ENCODE results near the gene MST1R.

GRCh38 chr3:49883998-49884397 lies 19.7 kb downstream of the MST1R start:
- TF ChIP-seq, protein P1, sequence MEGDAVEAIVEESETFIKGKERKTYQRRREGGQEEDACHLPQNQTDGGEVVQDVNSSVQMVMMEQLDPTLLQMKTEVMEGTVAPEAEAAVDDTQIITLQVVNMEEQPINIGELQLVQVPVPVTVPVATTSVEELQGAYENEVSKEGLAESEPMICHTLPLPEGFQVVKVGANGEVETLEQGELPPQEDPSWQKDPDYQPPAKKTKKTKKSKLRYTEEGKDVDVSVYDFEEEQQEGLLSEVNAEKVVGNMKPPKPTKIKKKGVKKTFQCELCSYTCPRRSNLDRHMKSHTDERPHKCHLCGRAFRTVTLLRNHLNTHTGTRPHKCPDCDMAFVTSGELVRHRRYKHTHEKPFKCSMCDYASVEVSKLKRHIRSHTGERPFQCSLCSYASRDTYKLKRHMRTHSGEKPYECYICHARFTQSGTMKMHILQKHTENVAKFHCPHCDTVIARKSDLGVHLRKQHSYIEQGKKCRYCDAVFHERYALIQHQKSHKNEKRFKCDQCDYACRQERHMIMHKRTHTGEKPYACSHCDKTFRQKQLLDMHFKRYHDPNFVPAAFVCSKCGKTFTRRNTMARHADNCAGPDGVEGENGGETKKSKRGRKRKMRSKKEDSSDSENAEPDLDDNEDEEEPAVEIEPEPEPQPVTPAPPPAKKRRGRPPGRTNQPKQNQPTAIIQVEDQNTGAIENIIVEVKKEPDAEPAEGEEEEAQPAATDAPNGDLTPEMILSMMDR (IDR thresholded peaks at IDR 0.05; ENCODE audit: poor library complexity, severe bottlenecking), result no peak
- no peak for TF ChIP-seq TAF1 (IDR thresholded peaks at IDR 0.05; ENCODE audit: low read depth)
- no peak for TF ChIP-seq SMC3 (conservative IDR thresholded peaks at IDR 0.05; ENCODE audit: poor library complexity)
- no peak for TF ChIP-seq EZH2 (IDR thresholded peaks at IDR 0.05; ENCODE audit: borderline replicate concordance, insufficient read depth, low read length, poor library complexity, severe bottlenecking)
- TF ChIP-seq RAD21 (conservative IDR thresholded peaks at IDR 0.05), result no peak
- TF ChIP-seq, protein P2, sequence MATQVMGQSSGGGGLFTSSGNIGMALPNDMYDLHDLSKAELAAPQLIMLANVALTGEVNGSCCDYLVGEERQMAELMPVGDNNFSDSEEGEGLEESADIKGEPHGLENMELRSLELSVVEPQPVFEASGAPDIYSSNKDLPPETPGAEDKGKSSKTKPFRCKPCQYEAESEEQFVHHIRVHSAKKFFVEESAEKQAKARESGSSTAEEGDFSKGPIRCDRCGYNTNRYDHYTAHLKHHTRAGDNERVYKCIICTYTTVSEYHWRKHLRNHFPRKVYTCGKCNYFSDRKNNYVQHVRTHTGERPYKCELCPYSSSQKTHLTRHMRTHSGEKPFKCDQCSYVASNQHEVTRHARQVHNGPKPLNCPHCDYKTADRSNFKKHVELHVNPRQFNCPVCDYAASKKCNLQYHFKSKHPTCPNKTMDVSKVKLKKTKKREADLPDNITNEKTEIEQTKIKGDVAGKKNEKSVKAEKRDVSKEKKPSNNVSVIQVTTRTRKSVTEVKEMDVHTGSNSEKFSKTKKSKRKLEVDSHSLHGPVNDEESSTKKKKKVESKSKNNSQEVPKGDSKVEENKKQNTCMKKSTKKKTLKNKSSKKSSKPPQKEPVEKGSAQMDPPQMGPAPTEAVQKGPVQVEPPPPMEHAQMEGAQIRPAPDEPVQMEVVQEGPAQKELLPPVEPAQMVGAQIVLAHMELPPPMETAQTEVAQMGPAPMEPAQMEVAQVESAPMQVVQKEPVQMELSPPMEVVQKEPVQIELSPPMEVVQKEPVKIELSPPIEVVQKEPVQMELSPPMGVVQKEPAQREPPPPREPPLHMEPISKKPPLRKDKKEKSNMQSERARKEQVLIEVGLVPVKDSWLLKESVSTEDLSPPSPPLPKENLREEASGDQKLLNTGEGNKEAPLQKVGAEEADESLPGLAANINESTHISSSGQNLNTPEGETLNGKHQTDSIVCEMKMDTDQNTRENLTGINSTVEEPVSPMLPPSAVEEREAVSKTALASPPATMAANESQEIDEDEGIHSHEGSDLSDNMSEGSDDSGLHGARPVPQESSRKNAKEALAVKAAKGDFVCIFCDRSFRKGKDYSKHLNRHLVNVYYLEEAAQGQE (IDR thresholded peaks at IDR 0.05; ENCODE audit: borderline replicate concordance), result no peak
